Ramos (cell line): ENCODE results near the gene EXOC4.

Experiments
- in situ Hi-C: fragments of 300-500 bp; cut with MboI; formaldehyde crosslinking; loops from one replicate; pipeline ENCODE4 v1.14.3; 2022; ENCODE audit warnings: low sequenced_read_pairs; ENCODE audit not compliant: unreplicated experiment

The EXOC4 gene

DNA sequence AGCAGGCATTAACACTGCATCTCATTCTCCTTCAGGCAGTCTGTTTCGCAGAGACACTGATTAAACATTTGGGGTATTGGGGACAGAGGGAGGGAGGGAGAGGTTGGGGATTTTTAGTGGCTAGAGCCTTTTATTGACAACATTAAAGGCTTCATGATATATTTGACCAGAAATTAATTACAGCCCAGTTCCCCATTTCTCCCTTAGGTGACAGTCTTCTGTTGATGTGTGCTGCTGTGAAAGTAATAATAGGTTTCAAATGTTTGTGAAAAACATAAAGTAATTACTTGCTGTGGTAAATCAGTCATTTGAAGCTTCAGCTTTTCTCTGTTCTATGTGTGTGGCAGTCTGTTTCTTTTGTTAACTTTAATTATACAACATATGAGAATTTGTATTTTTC lies 769.0 kb downstream of the EXOC4 start:
- in situ Hi-C loops = loop anchor here (25.0 kb wide), 1 partner anchor 1710 kb away; no protein-coding TSS in a partner anchor

DNA sequence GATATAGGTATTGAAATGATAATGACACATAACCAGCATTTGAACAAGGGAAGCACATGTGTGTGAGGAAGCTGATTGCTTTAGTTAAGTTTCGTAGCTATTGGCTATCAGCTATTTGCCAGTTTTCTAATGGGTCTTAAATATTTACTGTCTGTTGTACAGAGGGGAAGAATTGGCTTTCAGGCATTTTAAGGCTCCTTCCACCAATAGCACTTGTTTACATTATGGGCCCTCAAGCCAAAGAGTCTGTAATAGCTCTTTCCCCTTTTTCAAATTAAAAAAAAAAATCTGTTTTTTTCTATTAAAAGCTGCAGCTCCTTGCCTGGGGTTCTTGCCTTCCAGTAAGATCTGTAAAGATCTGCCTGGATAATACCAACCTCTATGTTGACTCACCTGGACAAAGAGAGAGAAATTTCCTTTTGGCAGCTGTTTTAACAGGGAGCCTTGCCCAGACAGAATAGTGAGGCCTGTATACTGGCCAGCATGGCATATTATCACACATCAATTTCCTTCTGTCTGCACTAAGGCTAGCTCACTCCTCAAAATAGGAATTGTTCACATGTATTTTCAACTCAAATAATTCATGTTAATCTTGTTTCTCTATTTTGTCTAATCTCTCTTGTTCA lies 769.5 kb downstream of the EXOC4 start:
- in situ Hi-C loops = loop anchor here (25.0 kb wide), 1 partner anchor 1710 kb away; no protein-coding TSS in a partner anchor

DNA sequence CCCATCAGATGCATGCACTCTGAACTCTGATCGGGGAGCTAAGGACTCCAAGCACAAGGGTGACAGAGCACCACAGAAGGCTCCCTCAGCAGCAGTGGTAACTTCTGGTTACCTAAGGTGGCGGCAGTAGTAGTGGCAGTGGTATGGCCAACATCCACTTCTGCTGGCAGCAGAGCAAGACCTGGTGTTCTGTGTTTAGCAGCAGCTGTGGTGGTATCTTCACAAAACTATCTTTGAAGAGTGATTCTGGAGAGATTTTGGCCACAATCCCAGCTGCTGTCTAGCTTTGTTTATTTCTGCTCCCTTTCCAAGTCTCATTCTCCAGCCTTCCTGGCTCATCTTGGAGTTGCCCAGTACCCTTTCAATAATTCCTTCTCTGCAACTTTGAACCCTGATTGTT lies 771.9 kb downstream of the EXOC4 start:
- in situ Hi-C loops = loop anchor here (25.0 kb wide), 2 partner anchors 1138 to 1712 kb away; partner anchors contain the start of gene CYREN

DNA sequence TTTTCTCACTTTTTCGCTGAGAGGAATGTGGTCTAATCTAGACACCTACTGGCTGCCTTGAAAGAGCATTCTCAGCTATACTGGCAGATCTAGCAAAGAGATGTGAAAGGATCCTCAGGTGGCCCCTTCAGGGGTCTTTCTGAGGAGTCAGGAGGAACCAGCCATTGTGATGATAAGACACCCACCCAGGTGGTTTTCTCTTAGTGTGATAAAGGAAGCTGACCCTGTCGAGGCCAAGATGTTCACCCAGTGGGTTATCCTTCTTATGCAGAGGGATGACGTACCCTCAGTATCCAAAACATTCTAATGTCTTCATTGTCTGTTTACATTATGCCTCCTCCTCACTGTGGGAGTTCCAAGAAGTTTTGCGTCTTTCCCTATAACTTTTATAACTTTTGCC lies 776.0 kb downstream of the EXOC4 start:
- in situ Hi-C loops = loop anchor here (25.0 kb wide), 1 partner anchor 1133 kb away; the partner anchor contains the start of gene CYREN

DNA sequence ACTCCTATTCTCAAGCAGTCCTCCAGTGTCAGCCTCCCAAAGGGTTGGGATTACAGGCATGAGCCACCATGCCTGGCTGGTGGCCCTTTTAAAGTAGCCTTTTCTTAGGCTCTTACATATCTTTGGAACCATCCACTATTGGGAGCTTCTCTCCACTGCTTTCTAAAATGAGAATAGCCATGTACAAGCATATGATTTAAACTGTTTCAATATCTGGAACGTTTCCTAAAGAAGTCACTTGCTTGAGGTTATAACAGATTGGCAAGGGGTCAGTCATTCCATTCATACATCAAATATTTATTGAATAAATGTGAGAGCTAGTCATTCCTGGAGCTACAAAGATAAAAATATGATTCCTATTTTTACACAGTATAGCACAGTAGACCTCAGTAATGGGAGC lies 776.9 kb downstream of the EXOC4 start:
- in situ Hi-C loops = loop anchor here (25.0 kb wide), 1 partner anchor 1133 kb away; the partner anchor contains the start of gene CYREN

DNA sequence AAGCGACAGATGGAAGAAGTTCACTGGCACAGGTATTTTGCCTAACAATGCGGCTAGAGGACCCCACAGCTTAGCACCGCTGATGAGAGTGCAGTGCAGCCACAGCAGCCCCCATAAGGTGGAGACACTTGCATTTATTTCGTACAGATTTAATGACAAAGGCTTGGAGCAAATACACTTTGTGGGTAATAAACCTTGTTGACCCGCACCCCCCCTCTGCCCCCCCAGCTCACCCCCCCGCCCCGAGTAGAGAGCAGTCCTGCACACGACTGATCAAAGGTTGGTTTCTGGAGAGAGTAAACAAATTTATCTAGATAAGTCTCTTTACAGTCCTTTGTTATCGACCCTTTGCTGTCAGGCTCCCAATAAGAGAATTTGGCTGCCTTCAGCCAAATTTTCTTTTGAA lies 777.6 kb downstream of the EXOC4 start:
- in situ Hi-C loops = loop anchor here (25.0 kb wide), 1 partner anchor 1132 kb away; the partner anchor contains the start of gene CYREN

DNA sequence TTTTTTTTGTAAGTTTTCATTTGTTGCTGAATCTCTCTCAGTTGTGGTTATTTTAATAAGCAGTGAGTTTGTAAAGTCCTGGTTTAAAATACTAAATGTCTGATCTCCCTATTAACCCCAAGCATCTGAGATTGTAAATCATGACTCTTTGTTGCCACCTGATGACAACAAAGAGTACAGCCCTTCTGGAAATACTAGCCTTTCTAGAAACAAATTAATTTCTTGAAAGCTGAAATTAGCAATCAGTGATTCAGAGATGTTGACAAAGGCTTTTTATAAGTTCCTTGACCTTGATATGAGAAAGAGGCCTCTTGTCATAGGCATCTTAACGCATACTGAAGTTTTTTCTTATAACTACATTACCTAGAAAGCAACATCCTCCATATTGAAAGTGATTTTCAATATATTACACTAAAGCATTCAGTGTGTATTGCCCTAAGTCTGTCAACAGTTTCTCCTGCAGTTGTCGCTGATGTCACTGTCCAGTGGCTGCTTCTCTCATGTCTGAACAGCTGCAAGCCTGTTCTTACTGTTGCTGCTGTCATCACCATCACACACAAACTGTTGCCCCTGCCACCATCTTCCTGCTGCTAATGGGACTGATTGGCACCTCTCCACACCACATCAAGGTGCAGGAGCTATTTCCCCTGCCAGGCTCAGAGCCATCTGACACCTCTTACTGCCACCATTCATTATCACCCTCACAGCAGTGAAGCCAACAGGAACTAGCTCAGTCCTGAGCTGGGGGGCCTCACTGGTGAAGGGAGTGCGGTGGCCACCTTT lies 779.1 kb downstream of the EXOC4 start:
- in situ Hi-C loops = loop anchor here (25.0 kb wide), 1 partner anchor 1130 kb away; the partner anchor contains the start of gene CYREN

DNA sequence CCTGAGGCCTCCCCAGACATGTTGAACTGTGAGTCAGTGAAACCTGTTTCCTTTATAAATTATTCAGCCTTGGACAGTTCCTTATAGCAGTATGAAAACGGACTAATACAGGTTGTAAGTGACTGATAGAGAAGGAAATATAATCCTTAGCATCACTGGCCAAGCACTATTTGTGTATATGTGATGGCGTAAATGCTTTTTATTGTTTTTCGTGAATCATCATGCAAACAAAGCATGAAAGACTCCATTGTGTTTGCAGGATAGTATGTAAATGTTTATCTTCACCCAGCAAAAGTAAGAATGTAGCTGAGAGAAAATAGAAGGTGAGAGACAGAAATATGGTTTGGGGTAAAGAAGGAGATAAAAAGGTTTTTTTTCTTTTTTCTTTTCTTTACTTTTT lies 781.8 kb downstream of the EXOC4 start:
- in situ Hi-C loops = loop anchor here (25.0 kb wide), 1 partner anchor 1128 kb away; the partner anchor contains the start of gene CYREN

DNA sequence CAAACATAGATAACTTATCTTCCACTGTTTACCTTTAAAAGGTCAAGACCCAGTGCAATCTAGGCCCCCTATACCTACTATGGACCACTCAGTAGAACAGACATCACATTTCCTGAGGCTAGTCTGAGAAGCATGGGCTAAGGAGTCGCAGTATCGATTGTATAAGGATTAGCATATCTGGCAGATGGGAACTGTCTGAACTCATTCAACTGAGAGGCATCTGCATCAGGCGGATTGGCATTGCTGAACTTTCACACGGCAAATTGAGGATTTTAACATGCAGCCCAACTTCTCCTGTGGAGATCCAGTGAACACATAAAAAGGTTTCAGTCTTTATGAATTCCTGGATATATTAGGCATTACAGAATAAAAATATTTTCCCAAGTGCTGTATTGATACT lies 785.1 kb downstream of the EXOC4 start:
- in situ Hi-C loops = loop anchor here (25.0 kb wide), 1 partner anchor 1124 kb away; the partner anchor contains the start of gene CYREN

DNA sequence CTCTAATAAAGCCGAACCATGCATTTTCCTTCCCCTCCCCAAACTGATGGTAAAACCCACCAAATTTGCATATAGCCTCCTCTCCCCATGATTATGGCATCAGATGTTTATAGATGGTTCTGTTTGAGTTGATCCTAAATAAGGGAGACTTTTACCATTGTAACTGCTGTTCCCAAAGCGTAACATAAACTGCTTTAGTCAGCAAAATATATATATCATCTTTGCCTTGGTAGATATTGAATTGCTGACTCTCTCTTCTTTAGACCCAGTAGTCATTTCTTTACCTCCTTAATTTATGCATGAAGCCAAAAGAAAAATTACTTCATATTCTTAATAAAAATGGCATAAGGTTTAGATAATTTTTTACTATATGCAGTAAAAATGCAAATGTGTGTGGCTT lies 788.1 kb downstream of the EXOC4 start:
- in situ Hi-C loops = loop anchor here (25.0 kb wide), 1 partner anchor 1121 kb away; the partner anchor contains the start of gene CYREN

DNA sequence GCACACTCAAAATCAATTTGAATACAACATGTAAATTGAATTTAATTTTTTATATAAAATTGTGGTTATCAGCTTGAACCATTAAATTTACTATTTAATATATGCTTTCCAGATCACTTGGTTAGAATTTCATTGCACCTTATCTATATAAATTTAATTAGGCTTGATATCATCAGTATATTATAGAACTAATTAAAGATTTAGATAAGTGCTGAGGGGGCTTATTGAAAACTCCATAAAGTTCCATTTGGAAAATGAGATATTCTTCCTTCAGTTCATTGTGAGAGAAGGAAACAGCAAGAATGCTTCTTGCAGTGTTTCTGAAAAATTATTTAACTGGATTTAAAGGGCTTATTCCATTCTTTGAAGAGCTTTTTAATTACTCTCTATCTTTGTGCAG lies 788.6 kb downstream of the EXOC4 start:
- in situ Hi-C loops = loop anchor here (25.0 kb wide), 1 partner anchor 1121 kb away; the partner anchor contains the start of gene CYREN

DNA sequence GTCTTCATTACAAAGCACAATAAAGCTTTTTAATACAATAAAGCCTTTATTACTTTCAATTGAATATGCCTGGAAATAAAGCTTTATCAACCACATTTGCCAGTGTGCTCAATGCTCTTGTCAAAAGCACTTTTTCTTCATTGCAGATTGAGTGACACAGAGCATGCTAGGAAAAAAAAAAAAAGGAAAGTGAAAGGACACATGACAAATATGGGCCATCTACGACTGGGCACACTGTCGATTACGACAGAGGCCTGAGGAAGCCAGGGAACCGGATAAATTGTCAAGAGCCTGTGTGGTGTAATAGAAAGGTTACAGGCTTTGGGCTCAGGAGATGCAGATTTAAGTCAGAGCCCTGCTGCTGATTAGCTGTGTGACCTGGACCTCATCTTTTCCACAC lies 789.4 kb downstream of the EXOC4 start:
- in situ Hi-C loops = loop anchor here (25.0 kb wide), 1 partner anchor 1120 kb away; the partner anchor contains the start of gene CYREN

DNA sequence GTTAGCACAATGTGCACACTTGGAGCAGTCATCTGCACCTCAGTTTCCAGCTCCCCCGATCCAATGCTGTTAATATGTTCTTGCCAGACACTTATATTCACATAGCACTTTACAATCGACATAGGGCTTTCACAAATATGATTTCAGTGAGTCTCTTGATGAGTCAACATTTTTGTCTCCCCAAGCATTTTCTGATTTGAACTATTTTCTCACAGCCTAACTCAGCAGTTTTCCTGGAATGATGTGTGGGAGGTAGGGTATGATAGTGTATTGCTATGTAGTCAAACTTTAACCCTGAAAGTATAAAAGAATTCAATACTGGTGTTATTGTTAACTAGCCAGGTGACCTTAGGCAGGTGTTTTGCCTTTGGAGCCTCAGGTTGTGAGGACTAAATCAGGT lies 791.8 kb downstream of the EXOC4 start:
- in situ Hi-C loops = loop anchor here (5.0 to 25.0 kb wide), 2 partner anchors 203 to 1118 kb away; partner anchors contain the start of gene CYREN

DNA sequence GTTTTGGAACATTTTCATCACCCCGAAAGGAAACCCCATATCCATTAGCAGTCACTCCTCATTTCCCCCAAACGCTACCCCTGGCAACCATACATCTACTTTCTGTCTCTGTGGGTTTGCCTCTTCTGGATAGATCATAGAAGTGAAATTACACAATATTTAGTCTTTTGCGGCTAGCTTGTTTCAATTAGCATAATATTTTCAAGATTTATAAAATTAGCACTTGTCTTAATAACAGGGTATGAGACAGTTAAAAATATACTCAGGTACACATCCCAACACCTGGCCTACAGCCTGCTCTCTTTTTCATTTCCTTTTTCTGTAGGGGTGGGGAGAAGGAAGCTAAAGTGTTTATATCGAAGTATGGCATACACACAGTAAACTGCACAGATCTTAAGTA lies 792.8 kb downstream of the EXOC4 start:
- in situ Hi-C loops = loop anchor here (5.0 to 25.0 kb wide), 2 partner anchors 202 to 1117 kb away; partner anchors contain the start of gene CYREN

DNA sequence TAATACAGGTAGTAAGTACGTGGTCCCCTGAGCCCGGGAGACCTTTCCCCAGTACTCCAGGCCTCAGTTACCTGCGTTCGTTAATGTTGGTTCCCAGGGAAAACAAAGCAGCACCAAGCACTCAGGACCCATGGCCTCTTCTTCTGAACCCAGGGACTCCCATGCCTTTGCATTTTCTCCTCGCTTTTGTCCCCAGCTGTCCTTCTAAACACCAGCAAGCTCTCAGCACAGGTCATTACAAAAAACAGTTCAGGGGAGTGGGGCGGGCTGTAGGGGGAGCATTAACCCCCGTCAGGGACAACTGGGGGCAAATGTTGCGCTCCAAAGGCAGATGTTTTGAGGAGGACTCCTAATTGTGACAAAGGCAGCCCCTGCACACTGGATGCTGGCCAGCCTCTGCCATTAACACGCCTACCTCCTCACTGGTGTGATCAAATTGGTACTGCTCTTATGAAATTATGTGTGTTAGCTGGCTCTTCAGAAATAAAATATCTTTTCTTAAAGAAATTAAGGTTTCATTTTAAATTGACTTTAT lies 793.8 kb downstream of the EXOC4 start:
- in situ Hi-C loops = loop anchor here (5.0 to 25.0 kb wide), 2 partner anchors 201 to 1116 kb away; partner anchors contain the start of gene CYREN

DNA sequence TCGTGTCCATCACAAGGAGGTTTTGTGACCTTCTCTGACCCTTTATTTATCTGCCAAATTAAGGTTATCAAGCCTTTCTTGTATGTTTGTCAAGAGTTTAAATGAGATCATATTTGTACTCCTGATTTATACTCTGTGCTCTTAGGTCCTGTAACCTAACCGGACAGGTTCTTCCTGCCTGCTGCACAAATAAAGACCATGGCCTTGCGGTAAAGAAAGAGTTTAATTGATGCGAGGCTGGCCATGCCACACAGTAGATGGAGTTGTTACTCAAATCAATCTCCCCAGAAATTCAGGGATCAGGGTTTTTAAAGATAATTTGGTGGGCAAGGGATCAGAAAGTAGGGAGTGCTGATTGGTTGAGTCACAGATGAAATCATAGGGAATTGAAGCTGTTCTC lies 794.8 kb downstream of the EXOC4 start:
- in situ Hi-C loops = loop anchor here (5.0 to 25.0 kb wide), 2 partner anchors 200 to 1115 kb away; partner anchors contain the start of gene CYREN

DNA sequence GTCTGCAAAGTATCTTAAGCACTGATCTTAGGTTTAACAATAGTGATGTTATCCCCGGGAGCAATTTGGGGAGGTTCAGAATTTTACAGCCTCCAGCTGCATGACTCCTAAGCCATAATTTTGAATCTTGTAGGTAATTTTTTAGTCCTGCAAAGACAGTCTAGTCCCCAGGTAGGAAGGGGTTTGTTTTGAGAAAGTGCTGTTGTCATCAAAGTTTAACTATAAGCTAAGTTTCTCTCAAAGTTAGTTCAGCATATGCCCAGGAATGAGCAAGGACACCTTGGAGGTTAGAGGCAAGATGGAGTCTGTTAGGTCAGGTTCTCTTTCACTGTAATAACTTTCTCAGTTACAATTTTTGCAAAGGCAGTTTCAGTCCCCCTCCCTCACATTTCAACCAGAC lies 795.3 kb downstream of the EXOC4 start:
- in situ Hi-C loops = loop anchor here (5.0 to 25.0 kb wide), 2 partner anchors 199 to 1114 kb away; partner anchors contain the start of gene CYREN

DNA sequence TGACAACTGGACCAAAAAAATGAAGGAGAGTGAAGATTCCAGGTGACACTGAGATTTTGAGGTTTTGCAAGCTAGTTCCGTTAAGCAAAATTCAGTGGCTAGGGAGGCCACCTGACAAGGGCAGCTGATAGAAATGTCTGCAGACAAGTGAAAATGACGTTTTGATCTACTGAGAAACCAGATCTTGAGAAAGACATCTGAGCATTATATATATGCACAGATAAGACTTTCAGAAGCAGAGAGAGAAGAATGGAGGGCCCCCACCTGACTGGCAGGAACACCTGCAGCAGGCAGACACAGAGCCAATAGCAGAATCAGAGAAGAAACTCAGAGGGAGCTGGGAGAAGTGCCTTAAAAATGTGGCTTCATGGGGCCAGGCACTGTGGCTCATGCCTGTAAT lies 798.1 kb downstream of the EXOC4 start:
- in situ Hi-C loops = no loop called here

DNA sequence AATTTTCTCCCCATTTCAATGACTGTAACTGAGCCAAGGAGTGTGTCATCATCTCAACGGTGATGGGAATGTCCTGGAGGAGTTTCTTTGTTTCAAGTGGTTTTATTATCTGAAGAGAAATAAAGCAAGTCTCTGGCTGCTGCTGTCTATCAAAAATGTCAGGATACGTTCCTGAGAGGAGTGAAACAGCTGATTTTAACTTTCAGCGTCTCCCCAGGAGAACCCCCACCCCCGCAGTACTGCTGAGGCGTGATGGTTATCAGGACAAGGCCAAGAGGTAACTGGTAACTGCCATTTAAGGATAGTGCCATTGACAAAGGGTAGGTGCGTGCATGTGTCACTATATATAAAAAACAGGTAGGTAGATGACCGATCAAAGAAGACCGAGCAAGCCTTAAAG lies 803.9 kb downstream of the EXOC4 start:
- in situ Hi-C loops = no loop called here

DNA sequence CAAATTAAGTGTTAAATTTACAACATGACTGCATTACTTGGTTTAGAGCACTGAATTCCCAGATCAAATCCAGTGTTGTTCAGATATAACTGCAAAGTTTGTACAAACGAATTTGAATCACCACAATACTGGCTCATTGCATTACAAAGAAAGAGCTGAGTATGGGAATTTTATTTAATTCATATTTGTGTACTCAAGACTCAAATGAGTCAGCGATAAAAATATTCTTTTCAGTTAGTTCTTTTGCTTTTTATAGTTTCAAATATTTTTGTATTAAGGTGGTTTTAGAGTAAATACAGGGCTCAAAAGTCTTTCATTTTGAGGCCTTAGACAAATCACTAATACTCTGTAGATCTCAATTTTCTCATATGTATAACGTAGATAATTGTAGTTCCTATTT lies 805.6 kb downstream of the EXOC4 start:
- in situ Hi-C loops = no loop called here
